Measurements from ENCODE around the gene PPP1R3F. TPM values are rescaled to one million over a fixed set of nuclear protein-coding genes. Genes with fewer than 3 reads are reported as not detected.
"Not testable (repeated sequence)": the region's sequence is repeated elsewhere in the genome, so short reads cannot be mapped to it uniquely, and the experiment has no call there.

Gene PPP1R3F
- total RNA-seq, 1 donor from 2014 or later, result 6.9 TPM

DNA sequence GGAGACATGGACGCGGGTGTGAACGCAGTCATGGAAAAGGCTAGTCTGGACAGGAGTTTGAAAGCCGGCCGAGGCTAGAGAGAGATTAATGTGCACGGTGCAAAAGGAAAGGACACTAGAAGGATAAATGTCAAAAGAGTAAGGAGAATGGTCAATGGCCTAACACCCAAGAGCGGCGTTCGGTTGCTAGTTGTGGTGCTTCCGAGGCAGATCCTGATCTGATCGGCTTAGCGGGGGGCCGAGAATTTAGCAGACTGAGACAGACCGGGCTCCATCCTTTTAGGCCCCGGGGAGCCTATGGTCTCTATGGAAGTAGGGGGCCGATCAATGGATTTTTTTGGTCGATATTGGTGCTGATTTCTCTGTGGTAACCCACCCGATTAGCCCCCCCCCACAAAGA, 40.8 kb downstream of the PPP1R3F start:
- Mint-ChIP-seq H3K9me3 (no peaks in the 10 kb centered on the region), H3K27ac (no peak overlapping the region), H3K36me3 (ENCODE audit: low read depth) (no peaks in the 10 kb centered on the region), H3K27me3 (ENCODE audit: insufficient read depth) (peaks cover 28% of the 10 kb centered on the region), H3K4me1 (ENCODE audit: low read depth) (peaks cover 16% of the 10 kb centered on the region), H3K4me3 (no peak overlapping the region)
- intact Hi-C loops (cut with micrococcal nuclease), result no loop called here
- DNase-seq (ENCODE audit: low spot score), result no peak

DNA sequence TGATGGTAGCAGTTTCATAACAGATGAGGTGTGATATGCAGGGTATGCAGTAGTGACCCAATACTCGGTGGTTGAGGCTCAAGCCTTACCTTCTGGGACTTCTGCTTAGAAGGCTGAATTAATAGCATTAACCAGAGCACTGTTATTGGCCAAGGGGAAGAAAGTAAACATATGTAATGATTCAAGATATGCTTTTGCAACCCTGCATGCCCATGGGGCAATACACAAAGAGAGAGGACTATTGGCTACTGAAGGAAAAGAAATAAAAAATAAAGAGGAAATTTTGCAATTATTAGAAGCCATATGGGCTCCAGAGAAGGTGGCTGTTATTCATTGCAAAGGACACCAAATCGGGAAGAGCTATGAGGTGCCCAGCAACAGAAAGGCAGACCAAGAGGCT, 42.6 kb downstream of the PPP1R3F start:
- no peak for DNase-seq (ENCODE audit: low spot score)
- intact Hi-C loops (cut with micrococcal nuclease), result no loop called here
- Mint-ChIP-seq H3K27ac (no peak overlapping the region), H3K4me3 (no peak overlapping the region), H3K27me3 (ENCODE audit: insufficient read depth) (peaks cover 23% of the 10 kb centered on the region), H3K9me3 (no peaks in the 10 kb centered on the region), H3K4me1 (ENCODE audit: low read depth) (peaks cover 16% of the 10 kb centered on the region), H3K36me3 (ENCODE audit: low read depth) (no peaks in the 10 kb centered on the region)

DNA sequence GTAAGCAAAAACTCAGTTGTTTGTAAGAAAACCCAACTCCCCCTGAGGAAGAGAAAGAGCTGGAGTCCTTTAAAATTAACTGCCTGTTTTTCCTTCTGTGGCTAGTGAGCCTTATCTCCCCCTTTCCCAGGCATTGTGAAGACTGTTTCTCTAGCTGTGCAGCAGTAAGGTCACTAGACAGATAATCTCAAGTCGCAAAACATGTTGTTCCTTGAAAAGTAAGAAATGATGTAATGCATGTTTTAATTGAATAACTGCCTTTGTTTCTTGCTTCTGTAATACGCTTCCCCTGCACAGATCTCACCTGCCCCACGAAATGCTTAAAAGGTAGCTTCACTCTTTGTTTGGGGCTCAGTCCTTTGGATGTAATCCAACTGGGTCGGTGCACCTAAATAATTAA, 46.5 kb downstream of the PPP1R3F start:
- Mint-ChIP-seq H3K4me1 (ENCODE audit: low read depth) (no peaks in the 10 kb centered on the region), H3K4me3 (no peak overlapping the region), H3K27me3 (ENCODE audit: insufficient read depth) (peaks cover 8% of the 10 kb centered on the region), H3K9me3 (no peaks in the 10 kb centered on the region), H3K36me3 (ENCODE audit: low read depth) (no peaks in the 10 kb centered on the region), H3K27ac (no peak overlapping the region)
- intact Hi-C loops (cut with micrococcal nuclease), result no loop called here
- no peak for DNase-seq (ENCODE audit: low spot score)

DNA sequence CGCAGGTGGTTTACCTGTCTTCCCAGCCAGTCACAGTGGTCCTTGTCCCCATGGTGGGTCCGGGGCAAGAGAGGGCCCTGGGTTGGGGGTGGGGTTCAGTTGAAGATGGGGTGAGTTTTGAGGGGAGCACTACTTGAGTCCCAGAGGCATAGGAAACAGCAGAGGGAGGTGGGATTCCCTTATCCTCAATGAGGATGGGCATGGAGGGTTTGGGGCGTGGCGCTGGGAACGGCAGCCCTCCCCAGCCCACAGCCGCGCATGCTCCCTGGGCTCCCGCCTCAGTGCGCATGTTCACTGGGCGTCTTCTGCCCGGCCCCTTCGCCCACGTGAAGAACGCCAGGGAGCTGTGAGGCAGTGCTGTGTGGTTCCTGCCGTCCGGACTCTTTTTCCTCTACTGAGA, 52.1 kb downstream of the PPP1R3F start, which contains the start of gene GAGE12J:
GAGE12J (plus strand) TSS at position 301 of the 400 bp plus-strand sequence. CDS start 1,157 bp downstream, outside the sequence.
- intact Hi-C loops (cut with micrococcal nuclease); H3K4me1 Mint-ChIP-seq (ENCODE audit: low read depth); H3K27ac Mint-ChIP-seq; H3K4me3 Mint-ChIP-seq; H3K36me3 Mint-ChIP-seq (ENCODE audit: low read depth); H3K9me3 Mint-ChIP-seq; H3K27me3 Mint-ChIP-seq (ENCODE audit: insufficient read depth); DNase-seq (ENCODE audit: low spot score): not testable (repeated sequence)

DNA sequence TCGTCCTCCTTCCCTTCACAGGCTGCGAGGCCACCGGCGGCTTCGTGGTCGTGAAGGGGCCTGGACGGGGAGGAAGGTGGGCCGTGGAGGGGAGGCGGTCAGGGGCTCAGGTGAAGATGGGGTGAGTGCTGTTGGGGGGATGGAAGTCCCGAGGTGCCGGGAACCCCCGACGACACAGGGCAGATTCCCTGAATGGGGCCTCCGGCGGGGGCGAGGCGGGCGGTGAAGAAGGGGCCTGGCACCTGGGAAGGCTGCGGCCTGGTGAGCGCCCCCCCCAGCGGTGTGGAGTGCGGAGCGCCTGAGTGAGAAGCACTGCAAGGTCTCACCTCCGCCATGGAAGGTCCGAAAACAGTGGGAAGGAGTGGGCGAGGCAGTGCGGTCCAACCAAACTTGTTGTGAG, 52.7 kb downstream of the PPP1R3F start:
- not testable (repeated sequence) for H3K4me3 Mint-ChIP-seq

DNA sequence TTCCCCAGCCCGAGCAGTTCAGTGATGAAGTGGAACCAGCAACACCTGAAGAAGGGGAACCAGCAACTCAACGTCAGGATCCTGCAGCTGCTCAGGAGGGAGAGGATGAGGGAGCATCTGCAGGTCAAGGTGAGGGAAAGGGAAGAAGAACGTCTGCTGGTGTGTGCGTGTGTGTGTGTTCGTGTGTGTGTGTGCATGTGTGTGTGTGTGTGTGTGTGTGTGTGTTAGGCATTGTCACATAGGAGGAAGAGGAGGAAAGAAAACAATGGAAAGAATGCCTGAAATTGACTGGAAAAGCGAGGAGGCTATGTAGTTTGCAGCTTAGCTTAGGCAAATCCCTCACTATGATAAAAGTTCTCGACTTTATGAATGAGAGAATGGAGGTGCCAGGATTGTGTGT, 54.1 kb downstream of the PPP1R3F start:
- H3K9me3 Mint-ChIP-seq; H3K27me3 Mint-ChIP-seq (ENCODE audit: insufficient read depth); H3K4me1 Mint-ChIP-seq (ENCODE audit: low read depth); DNase-seq (ENCODE audit: low spot score); H3K36me3 Mint-ChIP-seq (ENCODE audit: low read depth); intact Hi-C loops (cut with micrococcal nuclease); H3K27ac Mint-ChIP-seq; H3K4me3 Mint-ChIP-seq: not testable (repeated sequence)

More for the DNA sequence above, 52.7 kb downstream of the PPP1R3F start:
- H3K9me3 Mint-ChIP-seq; H3K36me3 Mint-ChIP-seq (ENCODE audit: low read depth); H3K27ac Mint-ChIP-seq; H3K4me1 Mint-ChIP-seq (ENCODE audit: low read depth); DNase-seq (ENCODE audit: low spot score); H3K27me3 Mint-ChIP-seq (ENCODE audit: insufficient read depth); intact Hi-C loops (cut with micrococcal nuclease): not testable (repeated sequence)

DNA sequence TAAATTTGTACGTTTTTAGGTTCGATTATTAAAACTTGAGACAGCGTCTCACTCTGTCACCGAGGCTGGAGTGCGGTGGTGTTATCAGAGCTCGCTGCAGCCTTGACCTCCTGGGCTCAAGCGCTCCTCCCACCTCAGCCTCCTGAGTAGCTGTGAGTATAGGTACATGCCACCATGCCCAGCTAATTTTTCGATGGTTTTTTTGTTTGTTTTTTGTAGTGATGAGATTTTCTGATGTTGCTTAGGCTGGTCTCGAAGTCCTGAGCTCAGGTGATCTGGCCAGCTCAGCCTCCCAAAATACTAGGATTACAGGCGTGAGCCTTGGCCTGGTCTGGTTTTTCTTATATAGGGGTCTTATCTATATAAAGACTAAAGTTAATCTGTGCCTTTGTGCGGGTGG, 60.8 kb downstream of the PPP1R3F start:
- DNase-seq (ENCODE audit: low spot score); H3K27me3 Mint-ChIP-seq (ENCODE audit: insufficient read depth); H3K27ac Mint-ChIP-seq; H3K9me3 Mint-ChIP-seq; H3K4me3 Mint-ChIP-seq; H3K36me3 Mint-ChIP-seq (ENCODE audit: low read depth); intact Hi-C loops (cut with micrococcal nuclease); H3K4me1 Mint-ChIP-seq (ENCODE audit: low read depth): not testable (repeated sequence)

DNA sequence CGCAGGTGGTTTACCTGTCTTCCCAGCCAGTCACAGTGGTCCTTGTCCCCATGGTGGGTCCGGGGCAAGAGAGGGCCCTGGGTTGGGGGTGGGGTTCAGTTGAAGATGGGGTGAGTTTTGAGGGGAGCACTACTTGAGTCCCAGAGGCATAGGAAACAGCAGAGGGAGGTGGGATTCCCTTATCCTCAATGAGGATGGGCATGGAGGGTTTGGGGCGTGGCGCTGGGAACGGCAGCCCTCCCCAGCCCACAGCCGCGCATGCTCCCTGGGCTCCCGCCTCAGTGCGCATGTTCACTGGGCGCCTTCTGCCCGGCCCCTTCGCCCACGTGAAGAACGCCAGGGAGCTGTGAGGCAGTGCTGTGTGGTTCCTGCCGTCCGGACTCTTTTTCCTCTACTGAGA, 61.7 kb downstream of the PPP1R3F start, which contains the start of gene GAGE13:
GAGE13 (plus strand) TSS at position 301 of the 400 bp plus-strand sequence. CDS start 1,156 bp downstream, outside the sequence.
- H3K27me3 Mint-ChIP-seq (ENCODE audit: insufficient read depth); H3K36me3 Mint-ChIP-seq (ENCODE audit: low read depth); H3K4me3 Mint-ChIP-seq; H3K9me3 Mint-ChIP-seq; H3K27ac Mint-ChIP-seq; H3K4me1 Mint-ChIP-seq (ENCODE audit: low read depth); DNase-seq (ENCODE audit: low spot score); intact Hi-C loops (cut with micrococcal nuclease): not testable (repeated sequence)

DNA sequence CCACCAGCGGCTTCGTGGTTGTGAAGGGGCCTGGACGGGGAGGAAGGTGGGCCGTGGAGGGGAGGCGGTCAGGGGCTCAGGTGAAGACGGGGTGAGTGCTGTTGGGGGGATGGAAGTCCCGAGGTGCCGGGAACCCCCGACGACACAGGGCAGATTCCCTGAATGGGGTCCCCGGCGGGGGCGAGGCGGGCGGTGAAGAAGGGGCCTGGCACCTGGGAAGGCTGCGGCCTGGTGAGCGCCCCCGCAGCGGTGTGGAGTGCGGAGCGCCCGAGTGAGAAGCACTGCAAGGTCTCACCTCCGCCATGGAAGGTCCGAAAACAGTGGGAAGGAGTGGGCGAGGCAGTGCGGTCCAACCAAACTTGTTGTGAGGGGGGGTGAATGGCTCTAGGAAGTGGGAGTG, 62.2 kb downstream of the PPP1R3F start:
- H3K4me3 Mint-ChIP-seq; H3K4me1 Mint-ChIP-seq (ENCODE audit: low read depth); intact Hi-C loops (cut with micrococcal nuclease); H3K36me3 Mint-ChIP-seq (ENCODE audit: low read depth); H3K27me3 Mint-ChIP-seq (ENCODE audit: insufficient read depth); H3K9me3 Mint-ChIP-seq; H3K27ac Mint-ChIP-seq: not testable (repeated sequence)
- DNase-seq (ENCODE audit: low spot score), result peak; percentile 22

Other genes starting within 250 kb of the PPP1R3F start
- gene TFE3, start 226.4 kb upstream of the PPP1R3F start, total RNA-seq, result 34.4 and 37.0 TPM in 2 replicates
- gene CCDC120, start 210.8 kb upstream of the PPP1R3F start, total RNA-seq, result 4.4 and 5.1 TPM in 2 replicates
- 14.9 and 15.4 TPM in 2 replicates for gene PRAF2, start 195.8 kb upstream of the PPP1R3F start, total RNA-seq
- gene WDR45, start 189.9 kb upstream of the PPP1R3F start, total RNA-seq, result 49.1 and 53.0 TPM in 2 replicates
- gene GPKOW, start 146.1 kb upstream of the PPP1R3F start, total RNA-seq, result 26.6 and 28.1 TPM in 2 replicates
- 1.4 and 2.8 TPM in 2 replicates for gene MAGIX, start 107.0 kb upstream of the PPP1R3F start, total RNA-seq
- 72.9 and 73.2 TPM in 2 replicates for gene PLP2, start 97.9 kb upstream of the PPP1R3F start, total RNA-seq
- 19.5 and 20.4 TPM in 2 replicates for gene PRICKLE3, start 83.4 kb upstream of the PPP1R3F start, total RNA-seq
- gene SYP, start 69.6 kb upstream of the PPP1R3F start, total RNA-seq, result 2.9 and 3.3 TPM in 2 replicates
- 0.05 and 0.13 TPM in 2 replicates for gene CACNA1F, start 36.5 kb upstream of the PPP1R3F start, total RNA-seq
- 26.0 and 28.5 TPM in 2 replicates for gene CCDC22, start 34.3 kb upstream of the PPP1R3F start, total RNA-seq
- 14.3 and 14.4 TPM in 2 replicates for gene FOXP3, start 5.1 kb upstream of the PPP1R3F start, total RNA-seq
- not detected in 2 replicates for gene GAGE10, start 33.9 kb downstream of the PPP1R3F start, total RNA-seq
- not detected in 2 replicates for gene GAGE12J, start 52.2 kb downstream of the PPP1R3F start, total RNA-seq
- gene GAGE13, start 61.8 kb downstream of the PPP1R3F start, total RNA-seq, result not detected in 2 replicates